K562 (cell line): Measurements from ENCODE around the gene ITK. TPM values are rescaled to one million over a fixed set of nuclear protein-coding genes. Genes with fewer than 3 reads are reported as not detected.

Source experiments
- BRD4 ChIP-seq: fragments of 200-600 bp; sonication (generic); IDR thresholded peaks from 2 replicates; pipeline ENCODE4 v1.6.1; 2017; ENCODE audit warnings: inconsistent platforms
- CHD4 ChIP-seq: fragments of 200-600 bp; sonication (generic); IDR thresholded peaks from 3 replicates; pipeline ENCODE4 v1.6.1; 2012; ENCODE audit warnings: low read depth, mild to moderate bottlenecking, mixed read lengths, low read length, inconsistent platforms; ENCODE audit not compliant: insufficient read depth, insufficient replicate concordance, poor library complexity, severe bottlenecking
- EGR1 ChIP-seq: fragments of 450-650 bp; conservative IDR thresholded peaks from 2 replicates; pipeline ENCODE4 v1.6.1; 2017; ENCODE audit warnings: mild to moderate bottlenecking
- GABPB1 ChIP-seq: sonication (generic); formaldehyde crosslinking; IDR thresholded peaks from 2 replicates; pipeline ENCODE4 v1.8.0; 2022; ENCODE audit warnings: mild to moderate bottlenecking, missing genetic modification reagents
- JUN ChIP-seq, 2 experiments: sonication (generic) in 1 of 2; formaldehyde crosslinking in 1 of 2; IDR thresholded peaks; 2 replicates each; pipeline versions ENCODE4 v1.6.1 to v1.8.0; 2012 to 2022; ENCODE audit warnings: borderline replicate concordance in 2 of 2, mild to moderate bottlenecking in 2 of 2, improper control_type of control experiment in 1 of 2, low read depth in 1 of 2, low read length in 1 of 2, missing genetic modification reagents in 1 of 2
- JUND ChIP-seq, 2 experiments: IDR thresholded peaks; 2 replicates in 1 of 2; 3 replicates in 1 of 2; pipeline ENCODE4 v1.6.1; 2011; ENCODE audit warnings: borderline replicate concordance in 2 of 2, low read depth in 2 of 2, low read length in 2 of 2, improper control_type of control experiment in 1 of 2, missing biosample characterization in 1 of 2, missing genetic modification characterization in 1 of 2, missing genetic modification reagents in 1 of 2
- KLF10 ChIP-seq: fragments of 250-450 bp; sonication (Bioruptor Pico); IDR thresholded peaks from 2 replicates; pipeline ENCODE4 v1.6.1; 2021; ENCODE audit warnings: matching md5 sums
- MYC ChIP-seq, 2 experiments: fragments of 250-450 bp in 1 of 2; sonication (Bioruptor Pico) in 1 of 2; IDR thresholded peaks; 2 replicates each; pipeline versions ENCODE4 v1.5.1 to v1.6.1; 2012 to 2021; ENCODE audit warnings: low read depth in 2 of 2, borderline replicate concordance in 1 of 2, improper control_type of control experiment in 1 of 2, low read length in 1 of 2, mild to moderate bottlenecking in 1 of 2, moderate library complexity in 1 of 2
- RUNX1 ChIP-seq: sonication (generic); IDR thresholded peaks from 2 replicates; pipeline ENCODE4 v1.6.1; 2016; ENCODE audit warnings: antibody characterized with exemption, low read depth
- SOX6 ChIP-seq: fragments of 450-650 bp; IDR thresholded peaks from 2 replicates; pipeline ENCODE4 v1.6.1; 2014; ENCODE audit warnings: mild to moderate bottlenecking
- TFAM ChIP-seq: fragments of 250-450 bp; sonication (Bioruptor Pico); conservative IDR thresholded peaks from 2 replicates; pipeline ENCODE4 v1.5.0; 2021; ENCODE audit warnings: mild to moderate bottlenecking, moderate library complexity
- ZNF518B ChIP-seq: fragments of 250-450 bp; sonication (Bioruptor Pico); IDR thresholded peaks from 2 replicates; pipeline ENCODE4 v1.5.0; 2021; ENCODE audit warnings: mild to moderate bottlenecking, moderate library complexity
- polyA plus RNA-seq, 8 experiments: library from polyadenylated mRNA; depleted of rRNA in 4 of 8; stranded (reverse) in 5 of 8; unstranded in 3 of 8; fragments of >200 nt; fragmentation: Nextera tagmentation in 2 of 8; fragmentation: Illumina TruSeq in 1 of 8; extraction: Ambion mirVana in 2 of 8; extraction: Trizol in 1 of 8; gene quantifications; 2 replicates each; pipeline versions ENCODE4 v1.2.1 to v1.2.3, GENCODE V29; 2011 to 2014; ENCODE audit warnings: inconsistent platforms in 1 of 8, missing spikeins in 1 of 8
- total RNA-seq, 7 experiments: library from RNA; depleted of rRNA in 6 of 7; stranded (reverse); fragments of >200 nt in 6 of 7; fragmentation: Illumina TruSeq in 2 of 7; extraction: Trizol in 2 of 7; gene quantifications; 2 replicates each; pipeline versions ENCODE4 v1.2.1 to v1.2.3, GENCODE V29; 2011 to 2021; ENCODE audit warnings: low replicate concordance in 1 of 7
- TF ChIP-seq, protein P1 (sequence below): sonication (generic); formaldehyde crosslinking; IDR thresholded peaks from 2 replicates; pipeline ENCODE4 v1.8.0; 2022; ENCODE audit warnings: missing genetic modification reagents, mild to moderate bottlenecking, moderate library complexity, borderline replicate concordance
- TF ChIP-seq, protein P2 (sequence below), 2 experiments: IDR thresholded peaks; 2 replicates each; pipeline ENCODE4 v1.6.1; 2011; ENCODE audit warnings: borderline replicate concordance in 1 of 2, control low read depth in 1 of 2, low read depth in 1 of 2, low read length in 1 of 2, mild to moderate bottlenecking in 1 of 2, mixed read lengths in 1 of 2, moderate library complexity in 1 of 2; ENCODE audit not compliant: insufficient read depth in 1 of 2, insufficient read length in 1 of 2, poor library complexity in 1 of 2, severe bottlenecking in 1 of 2; ENCODE audit errors: extremely low read depth in 1 of 2
- TF ChIP-seq, protein P3 (sequence below): fragments of 450-650 bp; IDR thresholded peaks from 2 replicates; pipeline ENCODE4 v1.6.1; 2016; ENCODE audit warnings: antibody characterized with exemption

The ITK gene
- total and polyA plus RNA-seq, 9 of the 15 experiments (the other 6 are each of a cell fraction or from before 2014, with no cell fraction given): 0.04 to 0.75 TPM; not detected in 7

DNA sequence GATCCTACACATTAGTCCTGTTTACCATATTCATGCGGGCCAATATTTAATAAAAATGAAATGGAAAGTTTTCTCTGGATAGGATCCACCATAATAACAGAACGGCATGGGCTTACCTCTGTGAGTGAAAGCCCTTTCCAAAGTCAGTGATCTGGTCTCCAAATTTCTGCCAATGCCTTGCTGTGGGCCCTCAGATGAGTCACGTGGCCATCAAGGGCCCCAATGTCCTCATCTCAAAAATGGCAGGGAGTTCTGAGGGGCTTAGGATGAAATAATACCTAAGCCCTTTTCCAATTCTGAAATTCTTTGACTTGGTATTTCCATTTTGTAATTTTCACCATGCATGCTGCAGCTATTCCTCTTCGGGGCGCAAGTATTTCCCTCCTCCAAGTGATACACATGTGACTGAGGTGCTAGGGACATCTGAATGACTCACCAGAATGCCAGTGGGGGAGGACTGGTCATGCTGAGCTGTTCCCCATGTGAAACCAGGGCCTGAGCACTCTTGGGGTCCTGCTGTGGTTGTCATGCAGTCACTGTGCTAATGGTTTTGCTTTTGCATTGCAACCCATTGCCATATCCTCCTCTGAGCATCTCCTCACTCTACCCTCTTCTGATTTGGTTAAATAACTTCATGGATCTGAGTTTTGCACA, 35.0 kb downstream of the ITK start (continued):
- TF ChIP-seq, protein P1, sequence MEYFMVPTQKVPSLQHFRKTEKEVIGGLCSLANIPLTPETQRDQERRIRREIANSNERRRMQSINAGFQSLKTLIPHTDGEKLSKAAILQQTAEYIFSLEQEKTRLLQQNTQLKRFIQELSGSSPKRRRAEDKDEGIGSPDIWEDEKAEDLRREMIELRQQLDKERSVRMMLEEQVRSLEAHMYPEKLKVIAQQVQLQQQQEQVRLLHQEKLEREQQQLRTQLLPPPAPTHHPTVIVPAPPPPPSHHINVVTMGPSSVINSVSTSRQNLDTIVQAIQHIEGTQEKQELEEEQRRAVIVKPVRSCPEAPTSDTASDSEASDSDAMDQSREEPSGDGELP (CRISPR knock-in tag): no peak
- TF ChIP-seq JUND (IDR thresholded peaks at IDR 0.05; ENCODE audit: borderline replicate concordance, low read depth, low read length) (peak; percentile 51; the same call in 1 of the 2 replicates), JUND (tag; IDR thresholded peaks at IDR 0.05; ENCODE audit: borderline replicate concordance, low read depth, low read length) (no peak), GABPB1 (CRISPR knock-in tag) (no peak), KLF10 (CRISPR knock-in tag) (no peak), SOX6 (no peak), MYC (IDR thresholded peaks at IDR 0.05; ENCODE audit: low read depth, low read length) (no peak), MYC (CRISPR knock-in tag; IDR thresholded peaks at IDR 0.05; ENCODE audit: borderline replicate concordance, low read depth) (no peak), RUNX1 (no peak), JUN (IDR thresholded peaks at IDR 0.05; ENCODE audit: borderline replicate concordance, low read depth, low read length) (peak; percentile 33; the same call in 1 of the 2 replicates), JUN (CRISPR knock-in tag; IDR thresholded peaks at IDR 0.05; ENCODE audit: borderline replicate concordance) (no peak), TFAM (no peak), CHD4 (no peak), BRD4 (no peak), ZNF518B (CRISPR knock-in tag) (no peak), EGR1 (no peak)
- TF ChIP-seq, protein P2, sequence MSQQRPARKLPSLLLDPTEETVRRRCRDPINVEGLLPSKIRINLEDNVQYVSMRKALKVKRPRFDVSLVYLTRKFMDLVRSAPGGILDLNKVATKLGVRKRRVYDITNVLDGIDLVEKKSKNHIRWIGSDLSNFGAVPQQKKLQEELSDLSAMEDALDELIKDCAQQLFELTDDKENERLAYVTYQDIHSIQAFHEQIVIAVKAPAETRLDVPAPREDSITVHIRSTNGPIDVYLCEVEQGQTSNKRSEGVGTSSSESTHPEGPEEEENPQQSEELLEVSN (IDR thresholded peaks at IDR 0.05; ENCODE audit: borderline replicate concordance in 1 of 2, extremely low read depth in 1 of 2, insufficient read depth in 1 of 2, insufficient read length in 1 of 2, low read depth in 1 of 2, low read length in 1 of 2, poor library complexity in 1 of 2, severe bottlenecking in 1 of 2): peak in 1 of 2 experiments; percentile 53
- TF ChIP-seq, protein P3, sequence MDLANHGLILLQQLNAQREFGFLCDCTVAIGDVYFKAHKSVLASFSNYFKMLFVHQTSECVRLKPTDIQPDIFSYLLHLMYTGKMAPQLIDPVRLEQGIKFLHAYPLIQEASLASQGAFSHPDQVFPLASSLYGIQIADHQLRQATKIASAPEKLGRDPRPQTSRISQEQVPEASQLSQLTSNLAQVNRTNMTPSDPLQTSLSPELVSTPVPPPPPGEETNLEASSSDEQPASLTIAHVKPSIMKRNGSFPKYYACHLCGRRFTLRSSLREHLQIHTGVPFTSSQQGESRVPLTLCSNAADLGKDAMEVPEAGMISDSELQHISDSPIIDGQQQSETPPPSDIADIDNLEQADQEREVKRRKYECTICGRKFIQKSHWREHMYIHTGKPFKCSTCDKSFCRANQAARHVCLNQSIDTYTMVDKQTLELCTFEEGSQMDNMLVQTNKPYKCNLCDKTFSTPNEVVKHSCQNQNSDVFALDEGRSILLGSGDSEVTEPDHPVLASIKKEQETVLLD: no peak
- TF ChIP-seq, all 486 proteins: peak for 7
